DMS153 (cell line): ENCODE results near the gene GRB2.
"Not testable (repeated sequence)": the region's sequence is repeated elsewhere in the genome, so short reads cannot be mapped to it uniquely, and the experiment has no call there.

Experiments used
- DNase-seq: peaks from one replicate; lab custom pipeline; 2025; lab: John Stamatoyannopoulos, UW

GRB2 gene

GRCh38 chr17:75350029-75350428 lies 55.4 kb downstream of the GRB2 start:
- DNase-seq = no peak

- DNase-seq = no peak
Measured at GRCh38 chr17:75349589-75349988, 55.9 kb downstream of the GRB2 start.

GRCh38 chr17:75348386-75349012 lies 57.0 kb downstream of the GRB2 start:
- DNase-seq = no peak

GRCh38 chr17:75346906-75347305 lies 58.6 kb downstream of the GRB2 start:
- DNase-seq = no peak

- DNase-seq = not testable (repeated sequence)
Measured at GRCh38 chr17:75346368-75346767, 59.1 kb downstream of the GRB2 start.

GRCh38 chr17:75345514-75346167 lies 59.8 kb downstream of the GRB2 start:
- DNase-seq = no peak

- no peak for DNase-seq
Measured at GRCh38 chr17:75344666-75345065, 60.8 kb downstream of the GRB2 start.

GRCh38 chr17:75342996-75343395 lies 62.5 kb downstream of the GRB2 start:
- no peak for DNase-seq

- no peak for DNase-seq
Measured at GRCh38 chr17:75341784-75342486, 63.5 kb downstream of the GRB2 start.

- no peak for DNase-seq
Measured at GRCh38 chr17:75340631-75341030, 64.8 kb downstream of the GRB2 start.

- DNase-seq = no peak
Measured at GRCh38 chr17:75339971-75340370, 65.5 kb downstream of the GRB2 start.

GRCh38 chr17:75338335-75338734 lies 67.1 kb downstream of the GRB2 start:
- DNase-seq = no peak

GRCh38 chr17:75335315-75335714 lies 70.2 kb downstream of the GRB2 start:
- DNase-seq = no peak

GRCh38 chr17:75334723-75335122 lies 70.8 kb downstream of the GRB2 start:
- no peak for DNase-seq

GRCh38 chr17:75331671-75332070 lies 73.8 kb downstream of the GRB2 start:
- DNase-seq = no peak

- DNase-seq = no peak
Measured at GRCh38 chr17:75327757-75328156, 77.7 kb downstream of the GRB2 start.

- DNase-seq = no peak
Measured at GRCh38 chr17:75326226-75326848, 79.1 kb downstream of the GRB2 start.

- no peak for DNase-seq
Measured at GRCh38 chr17:75325827-75326225, 79.7 kb downstream of the GRB2 start.

- DNase-seq = no peak
Measured at GRCh38 chr17:75325348-75325747, 80.1 kb downstream of the GRB2 start.

GRCh38 chr17:75321506-75321905 lies 84.0 kb downstream of the GRB2 start:
- DNase-seq = no peak

GRCh38 chr17:75319904-75320691 lies 85.4 kb downstream of the GRB2 start:
- DNase-seq = no peak

GRCh38 chr17:75318615-75319222 lies 86.8 kb downstream of the GRB2 start:
- no peak for DNase-seq
